ENCODE data around the gene TNP2. TPM values are rescaled to one million over a fixed set of nuclear protein-coding genes. Genes with fewer than 3 reads are reported as not detected.
"Not testable (repeated sequence)": the region's sequence is repeated elsewhere in the genome, so short reads cannot be mapped to it uniquely, and the experiment has no call there.

Gene TNP2
- total RNA-seq, 1 donor from 2014 or later = not detected

- DNase-seq (ENCODE audit: extremely low spot score, unreplicated experiment) = no peak
- Mint-ChIP-seq H3K36me3 (no peaks in the 10 kb centered on the region), H3K27me3 (no peaks in the 10 kb centered on the region), H3K9me3 (no peaks in the 10 kb centered on the region), H3K4me1 (ENCODE audit: unreplicated experiment) (no peaks in the 10 kb centered on the region), H3K4me3 (no peak overlapping the region), H3K27ac (no peak overlapping the region)
- TF ChIP-seq, protein P1, sequence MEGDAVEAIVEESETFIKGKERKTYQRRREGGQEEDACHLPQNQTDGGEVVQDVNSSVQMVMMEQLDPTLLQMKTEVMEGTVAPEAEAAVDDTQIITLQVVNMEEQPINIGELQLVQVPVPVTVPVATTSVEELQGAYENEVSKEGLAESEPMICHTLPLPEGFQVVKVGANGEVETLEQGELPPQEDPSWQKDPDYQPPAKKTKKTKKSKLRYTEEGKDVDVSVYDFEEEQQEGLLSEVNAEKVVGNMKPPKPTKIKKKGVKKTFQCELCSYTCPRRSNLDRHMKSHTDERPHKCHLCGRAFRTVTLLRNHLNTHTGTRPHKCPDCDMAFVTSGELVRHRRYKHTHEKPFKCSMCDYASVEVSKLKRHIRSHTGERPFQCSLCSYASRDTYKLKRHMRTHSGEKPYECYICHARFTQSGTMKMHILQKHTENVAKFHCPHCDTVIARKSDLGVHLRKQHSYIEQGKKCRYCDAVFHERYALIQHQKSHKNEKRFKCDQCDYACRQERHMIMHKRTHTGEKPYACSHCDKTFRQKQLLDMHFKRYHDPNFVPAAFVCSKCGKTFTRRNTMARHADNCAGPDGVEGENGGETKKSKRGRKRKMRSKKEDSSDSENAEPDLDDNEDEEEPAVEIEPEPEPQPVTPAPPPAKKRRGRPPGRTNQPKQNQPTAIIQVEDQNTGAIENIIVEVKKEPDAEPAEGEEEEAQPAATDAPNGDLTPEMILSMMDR (conservative IDR thresholded peaks at IDR 0.05) = no peak
Measured at GRCh38 chr16:11225677-11226549, 43.2 kb downstream of the TNP2 start.

- no peak for DNase-seq (ENCODE audit: extremely low spot score, unreplicated experiment)
- no peaks in the 10 kb centered on the region for H3K4me1 Mint-ChIP-seq (ENCODE audit: unreplicated experiment)
- H3K36me3 Mint-ChIP-seq = no peaks in the 10 kb centered on the region
- H3K9me3 Mint-ChIP-seq = no peaks in the 10 kb centered on the region
- H3K27ac Mint-ChIP-seq = no peak overlapping the region
- no peak overlapping the region for H3K4me3 Mint-ChIP-seq
- TF ChIP-seq, protein P1 (conservative IDR thresholded peaks at IDR 0.05) = no peak
- peaks cover 2% of the 10 kb centered on the region for H3K27me3 Mint-ChIP-seq
Measured at GRCh38 chr16:11224894-11225676, 44.0 kb downstream of the TNP2 start.

- no peak for DNase-seq (ENCODE audit: extremely low spot score, unreplicated experiment)
- Mint-ChIP-seq H3K9me3 (no peaks in the 10 kb centered on the region), H3K27me3 (peaks cover 4% of the 10 kb centered on the region), H3K36me3 (no peaks in the 10 kb centered on the region), H3K27ac (no peak overlapping the region), H3K4me3 (no peak overlapping the region), H3K4me1 (ENCODE audit: unreplicated experiment) (no peaks in the 10 kb centered on the region)
- TF ChIP-seq, protein P1 (conservative IDR thresholded peaks at IDR 0.05) = no peak
Measured at GRCh38 chr16:11224096-11224893, 44.8 kb downstream of the TNP2 start.

- peaks cover 19% of the 10 kb centered on the region for H3K9me3 Mint-ChIP-seq
- H3K27ac Mint-ChIP-seq; DNase-seq (ENCODE audit: extremely low spot score, unreplicated experiment); H3K27me3 Mint-ChIP-seq; H3K36me3 Mint-ChIP-seq; H3K4me1 Mint-ChIP-seq (ENCODE audit: unreplicated experiment); H3K4me3 Mint-ChIP-seq: not testable (repeated sequence)
Measured at GRCh38 chr16:11220507-11220906, 48.6 kb downstream of the TNP2 start.

- TF ChIP-seq, protein P1 (conservative IDR thresholded peaks at IDR 0.05) = no peak
- peaks cover 19% of the 10 kb centered on the region for H3K9me3 Mint-ChIP-seq
- no peak overlapping the region for H3K4me3 Mint-ChIP-seq
Measured at GRCh38 chr16:11219178-11219577, 49.9 kb downstream of the TNP2 start.

More at GRCh38 chr16:11219178-11219577, 49.9 kb downstream of the TNP2 start:
- DNase-seq (ENCODE audit: extremely low spot score, unreplicated experiment) = no peak
- peaks cover 4% of the 10 kb centered on the region for H3K27me3 Mint-ChIP-seq
- H3K27ac Mint-ChIP-seq = no peak overlapping the region
- no peaks in the 10 kb centered on the region for H3K4me1 Mint-ChIP-seq (ENCODE audit: unreplicated experiment)
- H3K36me3 Mint-ChIP-seq = no peaks in the 10 kb centered on the region
